Right kidney (tissue), 1 donor: ENCODE results near the gene LRP1B.
"Not testable (repeated sequence)": the region's sequence is repeated elsewhere in the genome, so short reads cannot be mapped to it uniquely, and the experiment has no call there.

Experiments
- DNase-seq: peaks from one replicate; pipeline ENCODE4 v3.0.0-alpha.2; 2016

Gene LRP1B

GRCh38 chr2:140410695-140411094 is 1720.1 kb downstream of the LRP1B start:
- no peak for DNase-seq

- no peak for DNase-seq
Observed at GRCh38 chr2:140401056-140401455, 1729.8 kb downstream of the LRP1B start.

- no peak for DNase-seq
Observed at GRCh38 chr2:140392824-140393223, 1738.0 kb downstream of the LRP1B start.

- no peak for DNase-seq
Observed at GRCh38 chr2:140384946-140385345, 1745.9 kb downstream of the LRP1B start.

- DNase-seq: no peak
Observed at GRCh38 chr2:140383781-140384180, 1747.0 kb downstream of the LRP1B start.

GRCh38 chr2:140376686-140377085 is 1754.1 kb downstream of the LRP1B start:
- DNase-seq: no peak

GRCh38 chr2:140363131-140363530 is 1767.7 kb downstream of the LRP1B start:
- no peak for DNase-seq

- DNase-seq: no peak
Observed at GRCh38 chr2:140362361-140362760, 1768.5 kb downstream of the LRP1B start.

GRCh38 chr2:140359056-140359771 is 1771.6 kb downstream of the LRP1B start:
- no peak for DNase-seq

GRCh38 chr2:140356697-140357096 is 1774.1 kb downstream of the LRP1B start:
- DNase-seq: no peak

GRCh38 chr2:140355511-140356090 is 1775.2 kb downstream of the LRP1B start:
- DNase-seq: no peak

GRCh38 chr2:140354544-140354943 is 1776.3 kb downstream of the LRP1B start:
- DNase-seq: no peak

- DNase-seq: no peak
Observed at GRCh38 chr2:140353541-140353940, 1777.3 kb downstream of the LRP1B start.

GRCh38 chr2:140351692-140352091 is 1779.1 kb downstream of the LRP1B start:
- no peak for DNase-seq

- no peak for DNase-seq
Observed at GRCh38 chr2:140349695-140350094, 1781.1 kb downstream of the LRP1B start.

GRCh38 chr2:140348826-140349225 is 1782.0 kb downstream of the LRP1B start:
- DNase-seq: no peak

- DNase-seq: no peak
Observed at GRCh38 chr2:140344838-140345237, 1786.0 kb downstream of the LRP1B start.

- DNase-seq: not testable (repeated sequence)
Observed at GRCh38 chr2:140344266-140344665, 1786.5 kb downstream of the LRP1B start.

GRCh38 chr2:140338795-140339194 is 1792.0 kb downstream of the LRP1B start:
- DNase-seq: no peak

- DNase-seq: no peak
Observed at GRCh38 chr2:140337061-140337460, 1793.8 kb downstream of the LRP1B start.

- no peak for DNase-seq
Observed at GRCh38 chr2:140316345-140316744, 1814.5 kb downstream of the LRP1B start.

GRCh38 chr2:140311905-140312304 is 1818.9 kb downstream of the LRP1B start:
- no peak for DNase-seq

GRCh38 chr2:140308706-140309105 is 1822.1 kb downstream of the LRP1B start:
- DNase-seq: no peak

GRCh38 chr2:140307532-140307931 is 1823.3 kb downstream of the LRP1B start:
- DNase-seq: no peak
